GM21390 (cell line): Measurements from ENCODE around the gene LCE1D.

Experiments
- ATAC-seq: cut with Tn5 transposase; IDR thresholded peaks from one replicate; pipeline ENCODE4 v1.9.1; 2021; ENCODE audit not compliant: unreplicated experiment

Gene LCE1D

GRCh38 chr1:152796421-152796820, at the start of gene LCE1D:
LCE1D (plus strand) TSS chr1:152796721; CDS start chr1:152797795, 1,074 bp downstream.
- no peak for ATAC-seq

GRCh38 chr1:152747831-152748230, 48.7 kb upstream of the LCE1D start:
- no peak for ATAC-seq

GRCh38 chr1:152752225-152752624, 44.3 kb upstream of the LCE1D start:
- no peak for ATAC-seq

- ATAC-seq = no peak
Measured at GRCh38 chr1:152753586-152753985, 42.9 kb upstream of the LCE1D start.

- no peak for ATAC-seq
Measured at GRCh38 chr1:152756872-152757271, 39.6 kb upstream of the LCE1D start.

- ATAC-seq = no peak
Measured at GRCh38 chr1:152757747-152758146, 38.8 kb upstream of the LCE1D start, which contains the start of gene KPRP. KPRP (plus strand) TSS chr1:152758025; CDS start chr1:152759589, 1,564 bp downstream.

- ATAC-seq = no peak
Measured at GRCh38 chr1:152758636-152759035, 37.9 kb upstream of the LCE1D start.

GRCh38 chr1:152759453-152760173, 36.9 kb upstream of the LCE1D start:
- ATAC-seq = no peak

- ATAC-seq = no peak
Measured at GRCh38 chr1:152760551-152761190, 35.9 kb upstream of the LCE1D start.

GRCh38 chr1:152761609-152762213, 34.8 kb upstream of the LCE1D start:
- no peak for ATAC-seq

GRCh38 chr1:152768847-152769533, 27.5 kb upstream of the LCE1D start:
- ATAC-seq = no peak

GRCh38 chr1:152770411-152770810, 26.1 kb upstream of the LCE1D start:
- no peak for ATAC-seq

GRCh38 chr1:152774875-152775274, 21.6 kb upstream of the LCE1D start, which contains the start of gene LCE1F:
LCE1F (plus strand) TSS chr1:152775140; CDS start chr1:152776372, 1,232 bp downstream.
- ATAC-seq = no peak

- no peak for ATAC-seq
Measured at GRCh38 chr1:152776361-152776760, 20.2 kb upstream of the LCE1D start.

GRCh38 chr1:152777510-152778137, 18.9 kb upstream of the LCE1D start:
- no peak for ATAC-seq

- ATAC-seq = no peak
Measured at GRCh38 chr1:152783095-152783494, 13.4 kb upstream of the LCE1D start.

- ATAC-seq = no peak
Measured at GRCh38 chr1:152786077-152786476, 10.4 kb upstream of the LCE1D start, which contains the start of gene LCE1E. LCE1E (plus strand) TSS chr1:152786257; CDS start chr1:152787300, 1,043 bp downstream.

- ATAC-seq = no peak
Measured at GRCh38 chr1:152795686-152796085, 835 bp upstream of the LCE1D start.

GRCh38 chr1:152801333-152801732, 4.8 kb downstream of the LCE1D start:
- ATAC-seq = no peak

GRCh38 chr1:152806576-152806975, 10.1 kb downstream of the LCE1D start, which contains the start of gene LCE1C:
LCE1C (minus strand) TSS chr1:152806651; CDS start chr1:152805478, 1,173 bp downstream.
- no peak for ATAC-seq

- ATAC-seq = no peak
Measured at GRCh38 chr1:152811050-152811449, 14.5 kb downstream of the LCE1D start.
